Measurements from ENCODE around the gene DPYD.

The DPYD gene

GRCh38 chr1:97784661-97785060, 136.2 kb downstream of the DPYD start:
- DNase-seq (ENCODE audit: low spot score): no peak

- no peak for DNase-seq (ENCODE audit: low spot score)
Observed at GRCh38 chr1:97783751-97784150, 137.1 kb downstream of the DPYD start.

GRCh38 chr1:97781762-97782337, 139.0 kb downstream of the DPYD start:
- no peak for DNase-seq (ENCODE audit: low spot score)

- no peak for DNase-seq (ENCODE audit: low spot score)
Observed at GRCh38 chr1:97780884-97781283, 139.9 kb downstream of the DPYD start.

GRCh38 chr1:97778718-97779117, 142.1 kb downstream of the DPYD start:
- DNase-seq (ENCODE audit: low spot score): no peak

- DNase-seq (ENCODE audit: low spot score): no peak
Observed at GRCh38 chr1:97770376-97770775, 150.5 kb downstream of the DPYD start.

- DNase-seq (ENCODE audit: low spot score): no peak
Observed at GRCh38 chr1:97767381-97767780, 153.5 kb downstream of the DPYD start.

GRCh38 chr1:97764991-97765390, 155.8 kb downstream of the DPYD start:
- no peak for DNase-seq (ENCODE audit: low spot score)

GRCh38 chr1:97761637-97762036, 159.2 kb downstream of the DPYD start:
- no peak for DNase-seq (ENCODE audit: low spot score)

- DNase-seq (ENCODE audit: low spot score): no peak
Observed at GRCh38 chr1:97759078-97759477, 161.8 kb downstream of the DPYD start.

- no peak for DNase-seq (ENCODE audit: low spot score)
Observed at GRCh38 chr1:97758541-97759057, 162.2 kb downstream of the DPYD start.

GRCh38 chr1:97745912-97746311, 174.9 kb downstream of the DPYD start:
- no peak for DNase-seq (ENCODE audit: low spot score)

GRCh38 chr1:97744977-97745376, 175.9 kb downstream of the DPYD start:
- no peak for DNase-seq (ENCODE audit: low spot score)

- DNase-seq (ENCODE audit: low spot score): no peak
Observed at GRCh38 chr1:97743129-97743528, 177.7 kb downstream of the DPYD start.

GRCh38 chr1:97740891-97741290, 179.9 kb downstream of the DPYD start:
- no peak for DNase-seq (ENCODE audit: low spot score)

- no peak for DNase-seq (ENCODE audit: low spot score)
Observed at GRCh38 chr1:97739596-97740103, 181.2 kb downstream of the DPYD start.

GRCh38 chr1:97738270-97738669, 182.6 kb downstream of the DPYD start:
- no peak for DNase-seq (ENCODE audit: low spot score)

GRCh38 chr1:97730271-97730670, 190.6 kb downstream of the DPYD start:
- no peak for DNase-seq (ENCODE audit: low spot score)

- DNase-seq (ENCODE audit: low spot score): no peak
Observed at GRCh38 chr1:97728436-97728835, 192.4 kb downstream of the DPYD start.

GRCh38 chr1:97727029-97727428, 193.8 kb downstream of the DPYD start:
- DNase-seq (ENCODE audit: low spot score): no peak

- DNase-seq (ENCODE audit: low spot score): no peak
Observed at GRCh38 chr1:97726386-97726785, 194.4 kb downstream of the DPYD start.

GRCh38 chr1:97721221-97721620, 199.6 kb downstream of the DPYD start:
- DNase-seq (ENCODE audit: low spot score): no peak

- no peak for DNase-seq (ENCODE audit: low spot score)
Observed at GRCh38 chr1:97712980-97713379, 207.9 kb downstream of the DPYD start.

- DNase-seq (ENCODE audit: low spot score): no peak
Observed at GRCh38 chr1:97711858-97712257, 209.0 kb downstream of the DPYD start.

All from putamen (tissue), 1 donor.